GM18868 (cell line): ENCODE data around the gene MYADML2.
"Not testable (repeated sequence)": the region's sequence is repeated elsewhere in the genome, so short reads cannot be mapped to it uniquely, and the experiment has no call there.

Source experiments
- ATAC-seq: cut with Tn5 transposase; IDR thresholded peaks from one replicate; pipeline ENCODE4 v1.9.1; 2021; ENCODE audit warnings: mild to moderate bottlenecking, moderate library complexity; ENCODE audit not compliant: unreplicated experiment

Gene MYADML2, protein sequence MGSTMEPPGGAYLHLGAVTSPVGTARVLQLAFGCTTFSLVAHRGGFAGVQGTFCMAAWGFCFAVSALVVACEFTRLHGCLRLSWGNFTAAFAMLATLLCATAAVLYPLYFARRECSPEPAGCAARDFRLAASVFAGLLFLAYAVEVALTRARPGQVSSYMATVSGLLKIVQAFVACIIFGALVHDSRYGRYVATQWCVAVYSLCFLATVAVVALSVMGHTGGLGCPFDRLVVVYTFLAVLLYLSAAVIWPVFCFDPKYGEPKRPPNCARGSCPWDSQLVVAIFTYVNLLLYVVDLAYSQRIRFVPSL

DNA sequence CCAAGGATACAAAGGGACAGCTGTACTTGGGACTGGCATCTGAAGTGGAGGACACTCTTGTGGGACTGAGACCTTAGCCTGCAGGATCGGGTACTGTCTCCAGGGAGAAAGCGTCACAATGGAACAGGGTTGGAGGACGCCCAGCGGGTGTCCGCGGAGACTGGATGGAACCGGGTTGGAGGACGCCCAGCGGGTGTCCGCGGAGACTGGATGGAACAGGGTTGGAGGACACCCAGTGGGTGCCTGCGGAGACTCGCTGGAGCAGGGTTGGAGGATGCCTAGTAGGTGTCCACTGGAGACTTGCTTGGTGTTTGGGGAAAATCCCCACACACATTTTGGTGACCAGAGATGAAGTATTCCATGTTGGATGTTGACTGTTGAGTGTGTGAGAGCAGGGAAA, at the start of gene MYADML2:
MYADML2 (minus strand) TSS at position 45 of the 400 bp plus-strand sequence. CDS start 5,492 bp downstream, outside the sequence.
- no peak for ATAC-seq

DNA sequence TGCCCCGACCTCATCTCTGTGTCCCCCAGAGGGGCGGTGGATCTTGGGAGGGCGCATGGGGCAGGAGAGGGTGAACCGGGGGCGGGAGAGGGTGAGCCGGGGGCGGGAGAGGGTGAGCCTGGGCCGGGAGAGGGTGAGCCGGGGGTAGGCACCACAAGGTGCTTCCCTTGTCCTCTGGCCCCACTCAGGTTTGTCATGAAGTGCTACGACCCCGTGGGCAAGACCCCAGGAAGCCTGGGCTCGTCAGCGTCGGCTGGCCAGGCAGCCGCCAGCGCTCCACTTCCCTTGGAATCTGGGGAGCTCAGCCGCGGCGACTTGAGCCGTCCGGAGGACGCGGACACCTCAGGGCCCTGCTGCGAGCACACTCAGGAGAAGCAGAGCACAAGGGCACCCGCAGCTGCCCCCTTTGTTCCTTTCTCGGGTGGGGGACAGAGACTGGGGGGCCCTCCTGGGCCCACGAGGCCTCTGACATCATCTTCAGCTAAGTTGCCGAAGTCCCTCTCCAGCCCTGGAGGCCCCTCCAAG, 49.3 kb upstream of the MYADML2 start:
- ATAC-seq: no peak

DNA sequence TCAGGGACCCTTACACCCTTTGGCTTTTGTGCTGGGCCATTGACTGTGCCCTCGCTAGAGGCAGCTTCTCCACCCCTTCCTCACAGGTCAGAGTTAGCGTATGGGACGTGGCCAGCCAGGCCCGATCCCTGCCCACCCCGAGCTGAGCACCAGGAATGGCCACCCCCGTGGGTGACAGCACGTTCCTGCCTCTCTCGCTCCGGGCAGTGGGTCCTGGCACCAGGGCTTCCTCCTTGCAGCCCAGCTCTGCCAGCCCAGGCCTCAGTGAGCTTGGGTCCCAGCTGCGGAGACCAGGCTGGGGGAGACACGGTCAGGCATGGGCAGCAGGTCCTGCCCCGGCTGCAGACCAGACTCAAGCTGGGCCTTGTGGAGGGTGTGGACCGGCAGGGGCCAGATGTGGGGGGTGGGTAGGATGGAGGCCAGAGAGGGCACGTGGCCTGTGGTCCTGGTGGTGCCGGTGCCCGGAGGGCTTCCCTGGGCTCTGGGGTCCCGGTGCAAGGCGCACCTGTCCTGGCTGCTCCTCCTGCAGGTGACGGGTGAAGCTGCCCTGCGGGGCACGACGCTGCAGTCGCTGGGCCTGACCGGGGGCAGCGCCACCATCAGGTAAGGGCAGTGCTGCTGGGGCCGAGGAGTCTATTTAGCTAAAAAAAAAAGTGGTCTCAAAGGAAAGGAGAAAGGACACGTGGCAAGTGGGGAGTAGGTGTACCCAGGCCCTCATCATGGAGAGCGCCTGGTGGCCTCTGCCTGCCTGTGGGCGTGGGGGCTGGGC, 48.6 kb upstream of the MYADML2 start:
- ATAC-seq: no peak

DNA sequence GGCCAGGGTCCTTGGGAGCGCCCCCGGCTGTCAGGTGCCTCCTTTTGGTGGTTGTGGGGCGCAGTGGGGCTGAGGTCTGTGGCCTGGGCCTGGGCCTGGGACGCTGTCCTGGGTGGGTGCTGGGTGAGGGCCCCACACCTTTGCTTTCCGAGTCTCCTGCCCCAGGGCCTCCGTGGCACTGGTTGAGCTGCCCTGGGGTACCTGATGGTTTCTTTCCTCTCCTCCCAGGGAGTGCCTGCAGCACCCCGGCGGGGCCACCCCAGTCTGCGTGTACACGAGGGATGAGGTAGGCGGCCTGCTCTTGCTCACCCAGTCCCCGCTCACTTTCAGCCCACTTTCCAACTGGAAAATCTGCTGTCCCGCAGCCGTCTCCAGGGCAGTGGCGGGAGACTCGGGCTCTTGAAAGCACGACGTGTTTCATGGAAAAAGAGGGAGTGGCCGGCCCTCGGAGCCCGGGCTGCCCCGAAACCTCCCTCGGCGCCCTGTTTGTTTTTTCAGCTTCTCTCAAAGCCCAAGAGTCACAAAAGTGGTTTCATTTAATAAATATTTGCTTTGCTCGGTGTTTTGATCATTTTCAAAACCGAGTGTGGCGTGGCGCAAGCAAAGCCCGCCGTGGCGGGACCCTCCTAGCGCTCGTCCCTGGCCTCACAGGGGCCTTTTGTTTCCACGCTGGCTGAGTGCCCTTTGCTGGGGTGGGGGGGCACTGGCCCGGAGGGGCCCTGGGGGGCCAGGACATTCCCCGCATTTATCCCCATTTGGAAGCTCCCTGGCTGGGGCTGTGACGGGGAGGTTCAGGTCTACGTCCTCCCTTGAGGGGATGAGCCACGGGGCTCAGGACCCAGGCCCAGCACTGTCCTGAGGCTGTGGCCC, 47.8 kb upstream of the MYADML2 start:
- no peak for ATAC-seq

DNA sequence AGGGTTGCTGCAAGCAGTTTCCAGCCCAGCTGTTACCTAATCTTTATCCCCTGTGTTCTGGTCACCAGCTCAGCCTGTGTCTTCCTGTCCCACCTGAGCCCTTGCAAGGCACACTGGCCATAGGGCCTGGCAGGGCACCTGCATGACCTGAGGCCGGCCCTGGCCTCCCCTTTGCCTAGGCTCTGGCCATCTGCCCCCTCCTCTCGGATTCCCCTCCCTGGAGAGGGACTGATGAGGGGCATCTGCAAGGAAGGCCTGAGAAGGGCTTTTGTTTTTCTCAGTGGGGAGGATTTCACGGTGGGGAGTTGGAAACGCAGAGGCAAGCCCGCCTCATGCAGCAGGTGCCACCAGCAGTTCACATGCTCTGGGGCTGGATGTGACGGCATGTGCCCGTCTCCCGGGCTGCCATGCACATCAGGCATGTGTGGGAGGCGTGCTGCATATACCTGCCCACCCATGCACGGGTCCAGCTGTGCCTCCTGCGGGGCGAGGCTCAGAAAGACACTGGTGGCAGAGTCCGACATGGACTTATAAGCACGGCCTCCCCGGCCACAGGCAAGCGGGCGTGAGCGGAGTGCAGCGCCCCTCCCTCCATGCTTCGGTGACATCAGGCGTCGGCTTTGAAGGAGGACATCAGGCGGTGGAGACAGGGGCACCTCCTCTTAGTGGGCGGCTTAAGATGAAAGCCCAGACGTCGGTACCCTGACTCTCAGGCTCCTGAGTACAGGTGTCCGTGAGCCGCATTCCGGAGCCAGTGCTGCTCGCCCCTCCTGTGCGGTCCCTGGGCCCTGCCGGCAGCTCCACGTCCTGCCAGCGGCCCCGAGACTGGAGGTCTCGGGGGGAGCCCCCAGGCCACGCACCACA, 46.9 kb upstream of the MYADML2 start:
- no peak for ATAC-seq

DNA sequence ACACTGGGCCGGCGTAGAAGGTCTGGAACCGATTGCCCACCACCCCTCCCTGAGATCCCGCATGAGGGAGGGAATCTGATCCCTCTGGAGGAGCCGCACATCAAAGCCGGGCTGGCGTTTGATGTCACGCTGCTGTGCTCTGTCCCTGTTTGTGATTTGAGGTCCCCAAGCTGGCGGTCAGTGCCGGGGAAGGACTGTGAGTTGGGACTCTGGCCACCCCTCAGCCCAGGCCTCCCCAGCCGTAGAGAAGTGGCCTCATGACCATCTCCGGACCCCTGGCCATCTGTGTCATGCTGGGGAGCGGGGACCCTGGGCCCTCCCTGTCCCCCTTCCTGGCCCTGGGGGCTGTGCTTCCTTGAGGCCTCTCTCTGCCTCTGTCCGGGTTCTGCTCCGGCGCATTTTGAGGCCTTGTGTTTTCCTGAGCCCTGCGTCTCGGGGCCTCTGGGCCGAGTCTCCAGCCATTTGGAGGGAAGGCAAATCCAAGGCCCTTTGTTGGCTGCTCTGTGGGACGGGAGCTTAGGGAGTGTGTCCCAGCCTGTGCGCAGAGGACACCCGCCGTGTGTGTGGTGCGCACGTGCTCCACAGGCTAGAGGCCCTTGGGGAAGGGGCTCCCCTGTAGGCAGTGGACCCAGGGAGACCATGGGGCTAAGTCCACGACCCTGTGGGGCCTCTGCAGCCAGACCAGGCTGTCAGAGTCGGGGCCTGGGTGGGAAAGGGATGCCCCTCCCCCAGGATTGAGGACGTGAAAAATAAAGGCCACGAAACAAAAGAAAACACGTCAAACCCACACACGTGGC, 45.5 kb upstream of the MYADML2 start:
- no peak for ATAC-seq

DNA sequence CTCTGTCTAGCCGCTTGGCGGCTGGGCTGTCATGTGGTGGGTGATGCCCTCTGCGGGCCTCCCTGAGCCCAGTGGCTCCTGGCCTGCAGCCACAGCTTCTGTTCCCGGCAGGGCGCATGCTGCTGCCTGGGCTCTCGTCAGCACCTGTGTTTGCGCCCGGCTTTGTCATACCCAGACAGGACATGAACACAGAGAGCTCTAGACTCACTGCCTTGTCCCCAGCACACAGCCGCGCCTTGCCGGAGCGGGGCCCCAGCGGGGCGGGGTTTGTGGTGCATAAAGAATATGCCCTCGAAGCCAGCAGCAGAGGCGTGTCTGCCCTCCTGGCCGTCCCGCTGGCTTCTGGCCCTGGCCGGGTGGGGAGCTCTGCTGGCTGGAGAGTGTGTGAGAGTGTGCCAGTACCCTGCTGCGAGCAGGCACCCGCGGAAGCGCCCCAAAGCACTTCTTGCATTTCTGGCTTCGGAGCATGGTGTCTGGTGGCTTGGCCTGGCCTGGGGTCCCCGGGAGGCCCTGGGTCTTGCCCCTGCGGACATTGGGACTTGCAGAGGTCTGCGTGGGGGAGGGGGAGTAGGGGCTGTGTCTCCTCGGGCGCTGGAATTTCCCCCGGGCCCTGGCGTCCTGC, 44.8 kb upstream of the MYADML2 start:
- no peak for ATAC-seq

DNA sequence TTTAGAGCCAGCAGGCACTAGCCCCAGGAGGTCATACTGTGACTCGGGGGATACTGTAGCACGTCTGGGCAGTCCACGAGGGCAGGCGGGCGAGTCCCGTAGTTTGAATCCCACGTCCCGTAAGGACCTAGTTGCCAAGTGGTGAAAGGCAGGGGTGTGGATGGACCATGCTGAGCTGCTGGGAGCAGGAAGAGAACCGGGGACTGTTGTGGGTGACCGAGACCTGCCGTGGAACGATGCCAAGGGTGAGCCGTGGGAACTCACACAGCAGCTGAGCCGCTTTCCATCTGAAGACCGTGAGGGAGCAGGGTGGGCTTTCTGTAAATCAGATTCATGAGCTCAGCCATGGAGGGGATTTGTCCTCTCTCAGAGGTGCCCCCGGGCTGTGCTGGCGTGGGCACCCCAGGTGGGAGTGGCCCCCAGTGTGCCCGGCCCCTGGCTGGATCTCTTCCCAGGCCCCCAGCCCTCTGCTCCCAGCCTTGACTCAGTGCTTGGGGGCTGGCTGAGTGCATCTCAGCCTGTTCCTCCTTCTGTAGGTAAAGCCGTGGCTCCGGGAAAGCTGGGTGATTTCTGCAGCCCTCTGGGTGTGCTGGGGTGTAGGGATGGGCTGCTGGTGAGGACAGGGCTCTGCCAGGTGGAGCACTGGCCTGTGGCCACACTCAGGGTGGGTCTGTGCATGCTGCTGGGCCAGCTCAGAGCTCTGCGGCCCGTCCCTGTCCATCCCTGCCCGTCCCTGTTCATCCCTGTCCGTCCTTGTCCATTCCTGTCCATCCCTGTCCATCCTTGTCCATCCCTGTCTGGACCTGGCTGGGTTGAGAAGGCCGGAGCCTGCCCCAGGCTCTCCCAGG, 44.0 kb upstream of the MYADML2 start:
- ATAC-seq: no peak

DNA sequence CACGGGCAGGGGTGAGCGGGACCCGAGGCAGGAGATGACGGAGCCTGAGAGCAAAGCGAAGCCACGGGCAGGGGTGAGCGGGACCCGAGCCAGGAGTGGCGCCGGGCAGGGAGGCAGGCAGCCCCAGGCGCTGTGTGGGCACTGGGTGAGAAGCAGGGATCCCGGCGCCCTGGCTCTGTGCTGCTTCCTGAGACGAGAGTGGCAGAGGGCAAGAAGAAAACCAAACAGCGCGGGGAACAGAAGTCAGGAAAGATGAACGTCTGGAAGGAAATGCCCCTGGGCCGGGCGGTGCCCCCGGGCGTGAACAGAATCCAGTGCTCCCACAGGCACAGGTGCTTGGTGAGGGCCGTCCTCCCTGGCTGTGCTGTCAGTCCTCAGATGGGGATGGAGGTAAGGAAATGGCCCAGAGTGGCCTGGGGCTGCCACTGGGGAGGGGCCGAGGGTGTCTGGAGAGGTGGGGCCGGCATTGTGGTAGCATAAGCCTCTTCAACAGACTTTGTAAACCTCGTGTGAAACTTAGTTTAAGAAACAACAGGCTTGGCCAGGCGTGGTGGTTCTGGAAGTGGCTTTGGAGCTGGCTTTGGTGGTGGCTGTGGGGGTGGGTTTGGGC, 40.2 kb upstream of the MYADML2 start:
- ATAC-seq: no peak

DNA sequence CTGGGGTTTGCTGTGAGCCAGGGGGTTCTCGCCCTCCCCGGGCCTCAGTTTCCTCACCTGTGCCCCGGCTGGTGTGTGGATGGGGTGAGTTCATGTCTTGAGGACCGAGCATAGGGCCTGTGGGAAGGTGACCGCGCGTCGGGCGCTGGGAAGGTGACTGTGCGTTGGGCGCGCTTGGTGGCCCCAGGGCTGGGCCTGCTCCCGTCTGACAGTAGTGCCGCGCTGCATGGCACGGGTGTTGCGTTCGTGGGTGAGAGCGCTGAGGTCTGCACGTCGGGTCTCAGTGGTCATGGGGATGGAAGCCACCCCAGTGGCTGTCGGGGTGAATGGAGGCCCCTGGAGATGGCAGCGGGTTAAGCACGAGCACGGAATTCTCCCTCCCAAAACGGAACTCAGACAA, 39.6 kb upstream of the MYADML2 start:
- ATAC-seq: no peak

DNA sequence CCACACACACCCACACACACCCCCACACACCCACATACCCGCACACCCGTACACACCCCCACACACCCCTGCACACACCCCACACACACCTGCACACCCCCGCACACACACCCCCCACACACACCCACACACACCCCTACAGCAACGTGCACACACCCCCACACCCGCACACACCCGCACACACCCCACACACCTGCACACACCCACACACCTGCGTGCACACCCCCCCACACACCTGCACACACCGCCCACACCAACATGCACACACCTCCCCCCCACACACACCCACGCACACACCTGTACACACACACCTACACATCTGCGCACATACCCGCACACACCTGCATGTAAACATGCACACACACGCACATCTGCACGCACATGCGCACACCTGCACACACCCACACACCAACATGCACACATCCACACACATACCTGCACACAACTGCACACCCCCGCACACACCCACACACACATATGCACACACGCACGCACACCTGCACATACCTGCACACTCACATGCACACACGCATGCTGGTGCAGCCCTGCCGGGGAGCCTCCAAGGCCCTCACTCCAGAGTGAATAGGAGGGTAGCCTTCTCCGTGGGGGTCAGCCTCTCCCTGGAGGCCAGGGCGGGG, 37.9 kb upstream of the MYADML2 start:
- no peak for ATAC-seq

DNA sequence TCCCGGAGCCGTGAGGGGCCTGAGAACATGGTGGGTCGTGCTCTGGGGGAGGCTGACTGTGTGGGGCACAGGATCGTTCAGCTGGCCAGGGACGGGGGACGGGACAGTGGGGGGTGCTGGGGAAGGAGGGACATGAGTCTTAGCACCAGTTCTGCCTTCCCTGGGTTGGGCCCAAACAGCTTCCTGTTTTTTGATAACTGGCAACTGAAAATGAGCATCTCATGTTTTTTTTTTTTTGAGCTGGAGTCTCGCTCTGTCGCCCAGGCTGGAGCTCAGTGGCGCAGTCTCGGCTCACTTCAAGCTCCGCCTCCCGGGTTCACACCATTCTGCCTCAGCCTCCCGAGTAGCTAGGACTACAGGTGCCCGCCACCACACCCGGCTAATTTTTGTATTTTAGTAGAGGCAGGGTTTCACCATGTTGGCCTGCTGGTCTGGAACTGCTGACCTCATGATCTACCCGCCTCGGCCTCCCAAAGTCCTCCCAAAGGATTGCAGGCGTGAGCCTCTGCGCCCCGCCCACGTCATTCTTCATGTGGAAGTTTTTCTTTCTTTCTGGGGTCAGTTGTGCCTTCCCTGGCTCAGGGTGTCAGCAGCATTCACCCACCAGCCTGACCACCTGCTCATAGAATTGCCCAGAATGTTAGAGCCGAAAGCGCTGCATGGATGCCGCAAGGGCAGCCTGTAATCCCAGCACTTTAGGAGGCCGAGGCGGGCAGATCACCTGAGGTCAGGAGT, 36.8 kb upstream of the MYADML2 start:
- ATAC-seq: no peak

DNA sequence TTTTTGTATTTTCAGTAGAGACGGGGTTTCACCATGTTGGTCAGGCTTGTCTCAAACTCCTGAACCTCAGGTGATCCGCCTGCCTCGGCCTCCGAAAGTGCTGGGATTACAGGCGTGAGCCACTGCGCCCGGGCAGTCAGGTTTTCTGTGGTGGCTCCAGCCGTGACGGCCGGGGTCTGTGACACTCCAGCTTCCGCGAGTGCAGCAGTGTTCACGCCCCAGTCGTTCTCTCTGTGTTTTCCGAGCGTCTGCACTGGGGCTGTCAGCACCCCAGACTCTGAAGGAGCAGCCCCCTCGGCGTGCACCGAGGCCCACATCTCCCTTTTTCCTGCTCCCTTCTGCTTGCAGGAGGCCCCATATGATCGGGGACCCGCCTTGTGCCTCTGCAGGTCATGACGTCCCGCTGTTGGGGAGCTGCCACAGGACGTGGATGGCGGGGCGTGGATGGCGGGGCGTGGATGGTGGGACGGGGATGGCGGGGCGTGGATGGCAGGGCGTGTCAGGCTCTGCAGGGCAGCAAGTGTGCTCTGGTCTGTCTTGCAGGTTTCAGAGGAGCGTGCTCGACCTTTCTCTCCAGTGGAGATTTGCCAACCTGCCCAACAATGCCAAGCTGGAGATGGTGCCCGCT, 36.1 kb upstream of the MYADML2 start:
- no peak for ATAC-seq

DNA sequence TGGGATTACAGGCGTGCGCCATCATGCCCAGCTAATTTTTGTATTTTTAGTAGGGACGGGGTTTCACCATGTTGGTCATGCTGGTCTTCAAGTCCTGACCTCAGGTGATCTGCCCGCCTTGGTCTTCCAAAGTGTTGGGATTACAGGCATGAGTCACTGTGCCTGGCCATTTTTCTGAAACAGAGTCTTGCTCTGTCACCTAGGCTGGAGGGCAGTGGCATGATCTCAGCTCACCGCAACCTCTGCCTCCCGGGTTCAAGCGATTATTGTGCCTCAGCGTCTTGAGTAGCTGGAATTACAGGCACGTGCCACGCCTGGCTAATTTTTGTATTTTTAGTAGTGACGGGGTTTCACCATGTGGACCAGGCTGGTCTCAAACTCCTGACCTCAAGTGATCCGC, 34.5 kb upstream of the MYADML2 start:
- ATAC-seq: not testable (repeated sequence)

DNA sequence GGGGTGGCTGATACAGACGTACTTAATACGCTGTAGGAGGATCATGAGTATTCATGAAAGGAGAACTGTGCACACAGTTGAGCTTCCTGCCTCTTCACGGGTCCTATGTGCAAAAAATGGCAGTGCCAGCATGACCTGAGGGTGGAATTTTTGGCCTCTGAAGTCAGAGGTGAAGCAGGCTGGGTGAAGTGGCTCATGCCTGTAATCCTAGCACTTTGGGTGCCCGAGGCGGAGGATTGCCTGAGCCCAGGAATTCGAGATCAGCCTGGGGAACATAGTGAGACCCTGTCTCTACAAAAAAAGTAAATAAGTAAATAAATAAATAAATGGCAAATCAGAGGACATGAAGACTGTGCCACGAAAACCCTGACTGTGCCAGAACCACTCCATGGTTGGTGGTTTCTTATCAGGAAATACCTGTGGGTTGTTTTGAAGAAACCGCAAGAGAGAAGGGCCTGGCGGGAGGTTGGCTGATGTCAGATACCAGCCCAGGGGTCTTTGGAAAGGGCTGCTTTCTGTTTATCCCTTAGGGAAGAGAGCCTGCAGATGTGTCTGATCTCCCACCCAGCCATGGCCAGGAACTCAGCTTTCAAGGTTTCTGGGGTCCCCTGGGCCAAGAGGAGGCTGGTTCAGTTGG, 33.8 kb upstream of the MYADML2 start:
- no peak for ATAC-seq

DNA sequence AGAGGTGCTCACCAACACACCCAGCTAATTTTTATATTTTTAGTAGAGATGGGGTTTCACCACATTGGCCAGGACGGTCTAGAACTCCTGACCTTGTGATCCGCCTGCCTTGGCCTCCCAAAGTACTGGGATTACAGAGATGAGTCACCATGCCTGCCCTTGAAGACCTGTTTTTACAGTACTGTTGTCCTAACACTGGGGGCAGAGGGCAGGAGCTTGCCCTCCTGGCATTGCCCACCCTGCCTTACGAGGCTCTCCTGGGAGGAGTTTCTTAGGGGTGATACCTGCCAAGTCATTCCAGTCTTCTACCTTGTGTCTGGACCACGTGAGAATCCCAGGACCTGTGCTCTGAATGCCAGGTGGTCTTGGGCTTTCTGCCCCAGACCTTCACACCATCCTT, 33.1 kb upstream of the MYADML2 start:
- no peak for ATAC-seq
